ENCODE data around the gene NOTCH2. TPM values are rescaled to one million over a fixed set of nuclear protein-coding genes. Genes with fewer than 3 reads are reported as not detected.

The NOTCH2 gene
- total RNA-seq, 4 donors from 2014 or later, result 91.1 to 148 (median 112) TPM

GRCh38 chr1:119975006-119975405 lies 94.5 kb downstream of the NOTCH2 start:
- no peak overlapping the region for H3K27ac ChIP-seq (replicated peaks in 1 of 4)

DNA sequence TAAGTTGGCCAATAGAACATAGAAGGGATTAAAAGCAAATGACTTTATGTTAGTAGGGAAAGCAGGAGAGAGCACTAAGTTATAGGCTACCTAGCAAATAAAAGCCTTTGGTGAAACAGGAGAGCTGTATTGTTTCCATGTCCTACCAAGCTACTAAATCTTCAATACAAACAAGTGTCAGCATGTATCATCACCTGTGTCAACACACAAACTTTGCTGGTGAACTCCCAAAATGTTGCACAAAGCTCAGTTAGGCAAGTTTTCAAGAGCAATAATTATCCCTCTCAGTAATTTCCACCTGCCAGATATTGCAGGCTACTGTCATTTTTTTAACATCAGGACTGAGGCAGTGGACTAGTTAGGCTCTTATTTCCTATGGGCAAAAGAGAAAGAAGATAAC lies 95.4 kb downstream of the NOTCH2 start:
- intact Hi-C loops (cut with DNase I), result no loop called here
- no peak overlapping the region for H3K27ac ChIP-seq (replicated peaks in 1 of 4)
- no peaks in the 10 kb centered on the region for H3K27me3 ChIP-seq
- H3K4me1 ChIP-seq, result peaks cover 0 to 10% (median 8%) of the 10 kb centered on the region in 4 donors
- H3K9me3 ChIP-seq, result no peaks in the 10 kb centered on the region
- no peak for TF ChIP-seq EP300 (IDR thresholded peaks at IDR 0.05)
- H3K36me3 ChIP-seq, result peaks cover 0 to 28% (median 15%) of the 10 kb centered on the region in 4 donors
- no peak for DNase-seq (ENCODE audit: extremely low spot score)
- no peak overlapping the region for H3K4me3 ChIP-seq

More at GRCh38 chr1:119975006-119975405, 94.5 kb downstream of the NOTCH2 start:
- no peak for DNase-seq (ENCODE audit: extremely low spot score)
- Histone ChIP-seq H3K4me1 (peaks cover 0 to 10% (median 8%) of the 10 kb centered on the region in 4 donors), H3K36me3 (peaks cover 0 to 18% (median 10%) of the 10 kb centered on the region in 4 donors), H3K4me3 (no peak overlapping the region), H3K27me3 (no peaks in the 10 kb centered on the region), H3K9me3 (no peaks in the 10 kb centered on the region)
- TF ChIP-seq CTCF (IDR thresholded peaks at IDR 0.05), result no peak
- no peak for TF ChIP-seq POLR2AphosphoS5 (IDR thresholded peaks at IDR 0.05)
- no peak for TF ChIP-seq EP300 (IDR thresholded peaks at IDR 0.05)
- TF ChIP-seq POLR2A (IDR thresholded peaks at IDR 0.05; ENCODE audit: low read depth), result no peak
- 94% methylated on average over 2 of the region's 2 CpGs for WGBS
- intact Hi-C loops (cut with DNase I), result no loop called here

DNA sequence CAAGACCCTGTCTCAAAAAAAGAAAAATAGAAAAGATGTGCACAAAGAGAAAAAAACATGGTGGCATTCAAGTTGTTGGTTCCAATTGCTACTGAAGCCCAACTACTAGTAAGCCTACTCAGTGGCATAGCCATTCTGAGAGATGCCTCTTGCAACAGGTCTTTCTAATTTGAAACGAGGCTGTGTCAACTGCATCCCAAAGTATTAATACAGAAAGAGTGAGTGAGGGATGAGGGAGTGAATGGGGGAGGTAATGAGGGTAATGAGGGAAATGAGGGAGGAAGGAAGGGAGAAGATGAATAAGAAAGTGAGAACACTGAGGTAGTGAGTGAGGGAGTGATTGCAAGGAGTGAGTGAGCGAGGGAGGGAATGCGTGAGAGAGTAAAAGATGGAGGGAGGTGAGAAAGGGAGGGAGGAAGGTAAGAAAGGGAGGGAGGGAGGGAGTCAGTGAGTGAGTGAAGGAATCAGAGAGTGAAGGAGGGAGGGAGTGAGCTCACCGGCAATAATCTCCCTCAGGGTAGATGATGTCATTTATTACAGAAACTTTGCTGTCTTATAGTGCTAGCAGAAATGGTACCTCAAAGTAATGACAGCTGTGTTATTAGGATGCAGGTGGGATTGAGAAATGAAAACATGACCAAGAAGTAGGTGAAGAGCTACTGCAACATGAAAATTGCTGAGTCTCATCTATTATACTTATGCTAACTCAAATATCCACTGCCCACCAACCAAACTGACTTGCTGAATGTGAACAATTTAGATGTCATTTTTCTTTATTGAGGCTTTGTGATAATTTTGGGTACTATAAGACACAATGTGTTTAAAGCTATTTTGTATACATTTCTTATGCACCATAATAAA lies 97.5 kb downstream of the NOTCH2 start:
- WGBS, result 95% methylated on average over 4 of the region's 4 CpGs
- Histone ChIP-seq H3K27ac (replicated peaks in 1 of 4) (no peak overlapping the region), H3K9me3 (no peaks in the 10 kb centered on the region), H3K27me3 (no peaks in the 10 kb centered on the region), H3K4me3 (no peak overlapping the region), H3K4me1 (peaks cover 0 to 10% (median 4%) of the 10 kb centered on the region in 4 donors), H3K36me3 (peaks cover 5 to 48% (median 26%) of the 10 kb centered on the region in 4 donors)
- intact Hi-C loops (cut with DNase I), result no loop called here
- DNase-seq (ENCODE audit: extremely low spot score), result no peak
- TF ChIP-seq POLR2AphosphoS5 (IDR thresholded peaks at IDR 0.05) (no peak), EP300 (IDR thresholded peaks at IDR 0.05) (no peak), CTCF (IDR thresholded peaks at IDR 0.05) (no peak), POLR2A (IDR thresholded peaks at IDR 0.05; ENCODE audit: low read depth) (no peak)

DNA sequence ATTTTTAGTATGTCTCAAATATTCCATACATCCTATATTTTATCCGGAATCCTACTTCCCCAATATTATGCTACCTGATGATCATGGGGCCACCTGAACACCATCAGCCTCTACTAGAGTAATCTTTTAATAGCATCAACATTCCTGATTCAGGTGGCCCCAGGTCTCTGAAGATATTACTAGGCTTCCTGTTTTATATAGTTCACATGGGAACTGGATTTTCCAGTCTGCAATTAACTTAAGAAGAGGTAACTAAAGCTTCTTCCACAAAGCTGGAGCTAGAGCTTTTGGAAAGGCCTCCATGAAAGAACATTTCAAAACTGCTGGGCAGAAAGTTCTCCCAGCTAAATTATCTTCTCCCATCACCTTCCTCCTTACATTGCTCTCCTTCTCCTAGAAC lies 100.9 kb downstream of the NOTCH2 start:
- intact Hi-C loops (cut with DNase I), result no loop called here

More for the DNA sequence above, 100.9 kb downstream of the NOTCH2 start:
- Histone ChIP-seq H3K27me3 (no peaks in the 10 kb centered on the region), H3K36me3 (peaks cover 19 to 69% (median 30%) of the 10 kb centered on the region in 4 donors), H3K27ac (replicated peaks in 1 of 4) (no peak overlapping the region), H3K4me3 (no peak overlapping the region), H3K4me1 (peaks cover 21 to 33% (median 23%) of the 10 kb centered on the region in 4 donors), H3K9me3 (no peaks in the 10 kb centered on the region)
- DNase-seq (ENCODE audit: extremely low spot score), result no peak
- 86% methylated on average over 1 of the region's 1 CpG for WGBS
- TF ChIP-seq CTCF (IDR thresholded peaks at IDR 0.05), result no peak
- no peak for TF ChIP-seq EP300 (IDR thresholded peaks at IDR 0.05)
- no peak for TF ChIP-seq POLR2AphosphoS5 (IDR thresholded peaks at IDR 0.05)
- TF ChIP-seq POLR2A (IDR thresholded peaks at IDR 0.05; ENCODE audit: low read depth), result no peak

All from esophagus muscularis mucosa (tissue), 4 donors.